ENCODE measurements around the gene PPP1CA.

Gene PPP1CA

DNA sequence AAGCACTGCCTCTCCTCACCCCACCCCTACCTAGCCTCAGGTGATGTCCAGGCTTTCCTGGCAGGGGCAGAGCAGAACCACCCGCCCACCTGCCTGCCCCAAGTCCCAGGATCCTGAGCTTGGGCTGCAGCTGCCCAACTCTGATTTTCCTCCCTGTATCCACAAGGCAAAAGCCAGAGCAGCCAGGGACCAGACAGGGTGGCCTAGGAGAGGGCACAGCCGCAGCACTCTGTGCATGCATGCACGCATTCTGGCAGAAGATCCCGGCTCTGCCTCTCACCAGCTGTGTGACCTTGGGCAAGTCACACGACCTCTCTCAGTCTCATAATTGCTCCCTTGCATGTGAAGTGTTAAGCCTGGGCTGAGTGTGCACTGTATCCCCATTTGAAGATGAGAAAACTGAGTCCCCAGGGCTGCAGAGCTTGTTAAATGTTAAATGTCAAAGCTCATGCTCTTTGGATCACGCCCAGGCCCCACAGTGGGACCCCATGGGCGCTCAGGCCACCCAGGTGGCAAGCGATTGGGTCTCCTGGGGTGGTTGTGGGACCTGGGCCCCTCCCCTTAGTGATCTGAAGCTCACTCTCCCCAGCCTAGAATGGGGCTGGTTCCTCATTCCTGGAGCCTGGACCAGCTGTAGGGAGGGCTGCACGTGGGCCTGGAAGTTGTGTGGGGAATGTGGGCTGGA, 11.0 kb upstream of the PPP1CA start:
- Histone ChIP-seq H3K27ac (no peak overlapping the region), H3K4me2 (ENCODE audit: low read length) (no peak overlapping the region), H3K9ac (no peak overlapping the region), H3K9me3 (ENCODE audit: control insufficient read depth, low read length) (no peaks in the 10 kb centered on the region), H3K27me3 (ENCODE audit: control insufficient read depth, insufficient read depth, low read length) (no peaks in the 10 kb centered on the region), H2AFZ (no peak overlapping the region), H3K4me3 (ENCODE audit: low read depth, low read length) (no peak overlapping the region), H3K36me3 (ENCODE audit: control insufficient read depth, insufficient read depth, low read length) (no peaks in the 10 kb centered on the region), H3K4me1 (no peaks in the 10 kb centered on the region), H3K79me2 (no peaks in the 10 kb centered on the region)
- TF ChIP-seq, protein P1, sequence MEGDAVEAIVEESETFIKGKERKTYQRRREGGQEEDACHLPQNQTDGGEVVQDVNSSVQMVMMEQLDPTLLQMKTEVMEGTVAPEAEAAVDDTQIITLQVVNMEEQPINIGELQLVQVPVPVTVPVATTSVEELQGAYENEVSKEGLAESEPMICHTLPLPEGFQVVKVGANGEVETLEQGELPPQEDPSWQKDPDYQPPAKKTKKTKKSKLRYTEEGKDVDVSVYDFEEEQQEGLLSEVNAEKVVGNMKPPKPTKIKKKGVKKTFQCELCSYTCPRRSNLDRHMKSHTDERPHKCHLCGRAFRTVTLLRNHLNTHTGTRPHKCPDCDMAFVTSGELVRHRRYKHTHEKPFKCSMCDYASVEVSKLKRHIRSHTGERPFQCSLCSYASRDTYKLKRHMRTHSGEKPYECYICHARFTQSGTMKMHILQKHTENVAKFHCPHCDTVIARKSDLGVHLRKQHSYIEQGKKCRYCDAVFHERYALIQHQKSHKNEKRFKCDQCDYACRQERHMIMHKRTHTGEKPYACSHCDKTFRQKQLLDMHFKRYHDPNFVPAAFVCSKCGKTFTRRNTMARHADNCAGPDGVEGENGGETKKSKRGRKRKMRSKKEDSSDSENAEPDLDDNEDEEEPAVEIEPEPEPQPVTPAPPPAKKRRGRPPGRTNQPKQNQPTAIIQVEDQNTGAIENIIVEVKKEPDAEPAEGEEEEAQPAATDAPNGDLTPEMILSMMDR (IDR thresholded peaks at IDR 0.05): no peak

DNA sequence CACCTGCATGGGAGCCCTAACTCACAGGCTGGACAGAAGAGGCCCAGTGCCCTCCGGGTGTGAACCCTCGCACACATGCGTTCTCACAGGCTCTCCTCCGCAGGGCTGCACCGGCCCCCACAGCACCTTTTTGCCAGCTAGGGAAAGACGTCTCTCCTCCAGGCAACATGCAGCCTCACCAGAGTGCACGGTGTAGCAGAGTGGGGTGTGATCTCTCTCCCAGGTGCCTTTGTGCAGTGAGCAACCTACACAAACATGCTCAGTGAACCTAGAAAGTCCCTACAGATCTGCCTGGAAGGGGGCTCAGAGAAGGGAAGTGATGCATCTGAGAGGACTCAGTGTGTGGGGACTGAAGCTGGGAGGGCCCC, 10.1 kb upstream of the PPP1CA start:
- H3K79me2 ChIP-seq: no peaks in the 10 kb centered on the region
- no peak overlapping the region for H3K9ac ChIP-seq
- TF ChIP-seq, protein P1 (IDR thresholded peaks at IDR 0.05): no peak
- no peak overlapping the region for H3K27ac ChIP-seq
- H3K9me3 ChIP-seq (ENCODE audit: control insufficient read depth, low read length): no peaks in the 10 kb centered on the region
- no peaks in the 10 kb centered on the region for H3K4me1 ChIP-seq
- no peak overlapping the region for H3K4me3 ChIP-seq (ENCODE audit: low read depth, low read length)
- no peak overlapping the region for H3K4me2 ChIP-seq (ENCODE audit: low read length)
- no peaks in the 10 kb centered on the region for H3K36me3 ChIP-seq (ENCODE audit: control insufficient read depth, insufficient read depth, low read length)
- H2AFZ ChIP-seq: no peak overlapping the region
- H3K27me3 ChIP-seq (ENCODE audit: control insufficient read depth, insufficient read depth, low read length): no peaks in the 10 kb centered on the region

DNA sequence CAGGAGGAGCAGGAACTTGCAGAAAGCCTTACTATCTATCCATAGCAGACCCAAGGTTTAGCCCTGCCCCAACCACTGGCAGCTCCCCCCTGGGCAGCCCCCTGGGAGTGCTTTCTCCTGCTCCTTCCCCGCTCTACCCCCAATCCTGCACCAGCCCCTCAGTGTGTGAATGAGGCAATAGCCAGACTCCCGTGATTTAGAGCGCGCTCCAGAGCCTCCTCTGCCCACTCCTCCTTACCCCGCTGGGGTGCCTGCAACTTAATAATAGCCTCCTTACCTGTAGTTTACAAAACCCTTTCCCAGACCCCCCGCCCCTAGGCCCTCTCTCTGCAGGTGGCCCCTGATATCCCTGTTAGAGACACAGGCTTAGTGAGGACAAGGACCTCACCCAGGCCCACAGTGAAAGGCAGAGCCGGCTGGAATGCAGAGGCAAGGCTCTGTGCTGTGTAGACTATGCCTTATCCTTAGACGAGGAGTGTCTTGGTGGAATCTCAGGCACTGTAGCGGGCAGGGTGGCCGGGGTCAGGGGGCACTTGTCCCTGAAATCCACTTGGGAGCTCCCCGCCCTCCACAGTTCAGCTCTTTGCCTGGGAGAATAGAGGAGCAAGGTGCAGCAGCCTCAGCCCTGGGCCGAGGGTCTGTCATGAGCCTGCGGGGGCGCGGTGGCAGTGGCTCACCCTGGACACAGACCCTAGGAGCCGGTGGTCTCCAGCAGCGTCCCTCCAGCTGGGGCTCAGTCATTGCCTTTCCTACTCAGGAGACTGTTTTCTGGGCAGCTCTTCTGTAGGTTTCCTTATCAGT, 9.5 kb upstream of the PPP1CA start:
- Histone ChIP-seq H3K9me3 (ENCODE audit: control insufficient read depth, low read length) (no peaks in the 10 kb centered on the region), H2AFZ (no peak overlapping the region), H3K4me2 (ENCODE audit: low read length) (no peak overlapping the region), H3K4me3 (ENCODE audit: low read depth, low read length) (no peak overlapping the region), H3K27me3 (ENCODE audit: control insufficient read depth, insufficient read depth, low read length) (no peaks in the 10 kb centered on the region), H3K27ac (no peak overlapping the region), H3K36me3 (ENCODE audit: control insufficient read depth, insufficient read depth, low read length) (no peaks in the 10 kb centered on the region), H3K9ac (no peak overlapping the region), H3K4me1 (no peaks in the 10 kb centered on the region), H3K79me2 (no peaks in the 10 kb centered on the region)
- TF ChIP-seq, protein P1 (IDR thresholded peaks at IDR 0.05): no peak

DNA sequence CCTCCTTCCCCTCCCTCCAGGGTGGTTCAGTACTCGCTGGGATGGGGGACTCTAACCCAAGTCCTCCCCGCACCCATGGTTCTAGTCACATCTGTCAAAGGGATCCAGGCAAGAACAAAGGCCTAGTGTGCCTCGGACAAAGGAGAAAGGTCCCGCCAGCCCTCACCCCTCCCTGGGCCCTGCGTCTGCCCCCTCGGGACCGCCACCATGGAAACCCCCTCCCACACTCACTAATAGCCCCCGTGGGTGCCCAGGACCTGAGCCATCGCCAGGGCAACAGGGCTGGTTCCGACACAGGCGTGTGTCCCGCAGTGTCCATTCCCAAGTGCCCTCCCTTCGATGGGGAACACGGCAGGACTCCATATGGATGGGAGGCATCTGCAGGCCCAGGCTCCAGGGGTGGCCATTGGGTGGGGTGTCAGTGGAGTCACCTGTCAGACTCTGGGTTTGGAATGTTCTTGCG, 8.7 kb upstream of the PPP1CA start:
- TF ChIP-seq, protein P1 (IDR thresholded peaks at IDR 0.05): no peak

More for the DNA sequence above, 8.7 kb upstream of the PPP1CA start:
- no peaks in the 10 kb centered on the region for H3K4me1 ChIP-seq
- no peaks in the 10 kb centered on the region for H3K36me3 ChIP-seq (ENCODE audit: control insufficient read depth, insufficient read depth, low read length)
- no peak overlapping the region for H3K9ac ChIP-seq
- H2AFZ ChIP-seq: no peak overlapping the region
- no peaks in the 10 kb centered on the region for H3K27me3 ChIP-seq (ENCODE audit: control insufficient read depth, insufficient read depth, low read length)
- H3K4me3 ChIP-seq (ENCODE audit: low read depth, low read length): no peak overlapping the region
- no peaks in the 10 kb centered on the region for H3K9me3 ChIP-seq (ENCODE audit: control insufficient read depth, low read length)
- no peaks in the 10 kb centered on the region for H3K79me2 ChIP-seq
- no peak overlapping the region for H3K4me2 ChIP-seq (ENCODE audit: low read length)
- no peak overlapping the region for H3K27ac ChIP-seq

Measured in parathyroid adenoma (tissue), 2 donors.